SKM-1 treated with dmso at 0.1 percent for 144 hours (cell line): ENCODE measurements around the gene PTPMT1.
A peak's percentile ranks its signal among the peaks of the same experiment; 100 is the strongest.
"Not testable (repeated sequence)": the region's sequence is repeated elsewhere in the genome, so short reads cannot be mapped to it uniquely, and the experiment has no call there.

Experiments used
- DNase-seq: peaks from one replicate; lab custom pipeline; 2025; ENCODE audit not compliant: unreplicated experiment; lab: John Stamatoyannopoulos, UW

The PTPMT1 gene

GRCh38 chr11:47545298-47545697 lies 20.1 kb upstream of the PTPMT1 start:
- no peak for DNase-seq

DNA sequence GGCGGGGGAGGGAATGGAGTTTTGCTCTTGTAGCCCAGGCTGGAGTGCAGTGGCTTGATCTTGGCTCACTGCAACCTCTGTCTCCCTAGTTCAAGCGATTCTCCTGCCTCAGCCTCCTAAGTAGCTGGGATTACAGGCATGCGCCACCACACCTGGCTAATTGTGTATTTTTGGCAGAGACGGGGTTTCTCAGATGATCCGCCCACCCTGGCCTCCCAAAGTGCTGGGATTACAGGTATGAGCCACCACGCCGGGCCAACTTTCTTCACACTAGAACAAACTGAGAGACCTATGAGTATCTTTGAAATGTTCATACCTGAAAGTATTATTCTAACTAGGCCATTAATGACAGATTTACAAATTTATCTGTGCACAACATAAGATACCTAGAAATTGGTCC lies 19.1 kb upstream of the PTPMT1 start:
- DNase-seq: not testable (repeated sequence)

DNA sequence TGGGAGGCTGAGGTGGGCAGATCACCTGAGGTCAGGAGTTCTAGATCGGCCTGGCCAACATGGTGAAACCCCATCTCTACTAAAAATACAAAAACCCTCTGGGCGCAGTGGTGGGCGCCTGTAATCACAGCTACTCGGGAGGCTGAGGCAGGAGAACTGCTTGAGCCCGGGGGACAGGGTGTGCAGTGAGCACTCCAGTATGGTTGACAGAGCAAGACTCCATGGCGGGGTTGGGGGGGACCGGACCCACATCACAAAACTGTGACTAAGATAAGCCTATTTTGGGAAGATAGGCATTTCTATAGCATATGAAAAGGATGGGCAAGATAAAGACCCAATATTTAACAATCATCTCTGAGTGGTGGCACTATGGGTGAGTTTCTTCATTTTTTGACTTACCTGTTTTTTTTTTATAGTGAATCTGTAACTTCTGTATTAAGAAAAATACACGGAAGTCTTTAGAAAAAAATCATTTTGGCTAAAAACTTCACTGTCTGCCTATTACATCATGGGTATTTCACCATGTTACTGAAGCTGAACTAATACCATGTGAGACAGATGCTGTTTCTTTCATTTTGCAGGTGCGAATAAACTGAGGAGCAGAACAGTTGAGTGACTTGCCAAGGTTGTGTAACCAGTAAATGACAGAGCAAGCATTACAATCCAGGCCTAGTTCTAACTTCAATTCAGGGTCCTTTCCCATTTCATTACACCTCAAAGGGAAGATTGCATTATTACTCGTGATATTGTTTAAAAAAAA lies 14.9 kb upstream of the PTPMT1 start:
- no peak for DNase-seq

DNA sequence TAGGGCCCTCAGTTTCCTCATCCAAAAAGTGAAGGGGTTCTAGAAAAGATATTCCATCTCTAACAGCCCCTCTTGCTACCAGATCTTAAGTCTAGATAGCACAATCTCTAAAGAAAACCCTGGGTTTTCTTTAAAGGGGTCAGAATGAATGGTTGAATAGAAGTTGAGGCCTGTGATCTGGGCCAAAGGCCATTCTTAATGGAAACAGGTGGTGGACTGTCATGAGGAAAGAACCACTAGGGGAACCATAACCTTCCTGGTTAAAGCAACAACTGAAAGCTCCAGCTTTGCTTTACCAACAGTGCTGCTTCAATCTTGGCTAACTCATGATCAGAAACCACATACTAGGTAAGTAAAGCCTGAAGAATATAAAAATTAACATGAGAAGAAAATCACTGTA lies 14.3 kb upstream of the PTPMT1 start:
- DNase-seq: no peak

DNA sequence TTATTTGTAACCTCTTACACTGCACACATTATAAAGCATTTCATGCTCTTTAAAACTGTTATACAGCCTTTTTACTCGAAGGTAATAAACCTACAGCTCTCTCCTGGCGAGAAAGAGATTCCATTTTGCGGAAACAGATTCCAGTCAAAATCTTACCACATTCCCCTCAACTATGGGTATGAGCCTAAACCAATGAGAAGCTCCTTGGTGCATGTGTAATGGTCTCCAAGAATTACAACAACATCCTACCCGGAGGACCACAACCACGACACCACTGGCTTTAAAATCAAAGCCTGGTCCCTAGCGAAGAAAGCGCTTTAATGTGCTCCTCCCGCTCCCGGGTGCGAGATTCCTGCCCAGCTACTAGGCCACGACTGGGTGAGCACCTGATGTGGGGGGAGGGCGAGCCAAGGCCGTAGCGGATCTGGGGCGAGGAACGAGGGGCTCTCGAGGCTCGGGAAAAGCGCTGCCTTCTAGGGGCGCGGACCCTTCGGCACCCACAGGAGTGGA lies 13.3 kb upstream of the PTPMT1 start:
- no peak for DNase-seq

DNA sequence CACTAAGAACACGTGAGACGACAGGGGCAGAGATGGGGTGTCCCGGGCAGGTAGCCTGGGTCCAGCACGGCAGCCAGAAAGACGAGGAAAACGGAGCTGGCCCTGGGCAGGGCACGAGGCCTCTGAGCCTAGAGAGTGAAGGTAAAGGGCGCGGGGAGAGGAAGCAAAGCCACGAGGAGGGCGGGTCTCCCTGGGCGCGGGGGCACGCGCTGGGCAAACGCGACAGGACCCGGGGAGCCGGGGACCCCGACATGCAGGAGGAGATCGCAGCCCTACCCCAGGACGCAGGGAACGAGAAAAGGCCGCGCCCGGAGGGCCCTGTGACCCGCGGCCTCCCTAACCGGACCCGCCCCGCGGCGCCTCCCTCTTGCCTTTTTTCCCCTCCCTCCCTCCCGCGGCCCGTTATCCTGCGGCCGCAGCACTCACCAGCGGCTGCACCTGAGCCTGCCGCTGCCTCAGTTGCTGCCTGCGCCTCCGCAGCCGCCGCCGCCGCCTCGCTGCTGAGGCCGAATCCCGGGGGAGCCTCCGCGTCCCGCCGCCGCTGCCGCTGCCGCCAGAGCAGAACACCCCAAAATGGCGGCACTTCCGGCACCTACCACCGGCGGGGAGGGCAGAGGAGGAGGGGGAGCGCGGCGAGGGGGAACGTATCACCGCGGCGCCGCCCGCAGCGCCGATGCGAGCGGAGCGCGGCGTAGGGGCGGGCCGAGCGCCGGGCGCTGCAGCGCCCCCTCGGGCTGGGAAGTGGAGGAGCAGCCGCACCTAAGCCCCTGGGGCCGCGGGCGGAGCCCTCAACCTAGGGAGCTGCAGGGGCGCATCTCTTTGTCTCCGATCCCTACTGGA lies 12.6 kb upstream of the PTPMT1 start, which contains the start of gene CELF1:
CELF1 (minus strand) TSS at position 567 of the 840 bp plus-strand sequence. CDS start 53,609 bp downstream, outside the sequence.
- DNase-seq: peak; percentile 86

GRCh38 chr11:47553406-47553743 lies 12.0 kb upstream of the PTPMT1 start:
- no peak for DNase-seq

DNA sequence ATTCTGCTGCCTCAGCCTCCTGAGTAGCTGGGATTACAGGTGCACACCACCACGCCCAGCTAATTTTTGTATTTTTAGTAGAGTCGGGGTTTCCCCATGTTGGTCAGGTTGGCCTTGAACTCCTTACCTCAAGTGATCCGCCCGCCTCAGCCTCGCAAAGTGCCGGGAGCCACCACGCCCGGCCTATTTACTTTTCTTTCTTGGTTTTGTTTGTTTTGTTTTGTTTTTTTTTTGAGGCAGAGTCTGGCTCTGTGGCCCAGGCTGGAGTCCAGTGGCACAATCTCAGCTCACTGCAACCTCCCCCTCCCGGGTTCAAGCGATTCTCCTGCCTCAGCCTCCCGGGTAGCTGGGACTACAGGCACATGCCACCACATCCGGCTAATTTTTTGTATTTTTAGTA lies 8.4 kb upstream of the PTPMT1 start:
- DNase-seq: not testable (repeated sequence)

DNA sequence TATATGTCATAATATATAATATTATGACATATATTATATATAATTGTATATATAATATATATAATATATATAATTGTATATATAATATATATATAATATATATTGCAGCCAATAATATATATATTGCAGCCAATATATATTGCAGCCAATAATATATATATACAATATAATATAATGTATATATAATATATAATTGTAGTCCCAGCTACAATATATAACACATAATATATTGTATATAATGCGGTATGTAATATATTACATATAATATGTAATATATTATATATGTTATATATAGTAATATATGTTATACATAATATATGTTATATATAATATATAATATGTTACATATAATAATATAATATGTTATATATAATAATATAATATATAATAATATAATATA lies 6.7 kb upstream of the PTPMT1 start:
- DNase-seq: no peak

GRCh38 chr11:47560426-47560825 lies 5.0 kb upstream of the PTPMT1 start:
- DNase-seq: no peak

DNA sequence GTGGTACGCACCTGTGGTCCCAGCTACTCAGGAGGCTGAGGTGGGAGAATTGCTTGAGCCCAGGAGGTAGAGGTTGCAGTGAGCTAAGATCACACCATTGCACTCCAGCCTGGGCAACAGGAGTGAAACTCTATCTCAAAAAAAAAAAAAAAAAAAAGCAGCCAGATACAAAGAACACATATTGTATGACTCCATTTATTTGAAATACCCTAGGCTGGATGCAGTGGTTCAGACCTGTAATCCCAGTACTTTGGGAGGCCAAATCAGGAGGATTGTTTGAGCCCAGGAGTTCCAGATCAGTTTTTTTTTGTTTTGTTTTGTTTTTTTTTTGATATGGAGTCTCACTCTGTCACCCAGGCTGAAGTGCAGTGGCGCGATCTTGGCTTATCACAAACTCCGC lies 3.0 kb upstream of the PTPMT1 start:
- not testable (repeated sequence) for DNase-seq

DNA sequence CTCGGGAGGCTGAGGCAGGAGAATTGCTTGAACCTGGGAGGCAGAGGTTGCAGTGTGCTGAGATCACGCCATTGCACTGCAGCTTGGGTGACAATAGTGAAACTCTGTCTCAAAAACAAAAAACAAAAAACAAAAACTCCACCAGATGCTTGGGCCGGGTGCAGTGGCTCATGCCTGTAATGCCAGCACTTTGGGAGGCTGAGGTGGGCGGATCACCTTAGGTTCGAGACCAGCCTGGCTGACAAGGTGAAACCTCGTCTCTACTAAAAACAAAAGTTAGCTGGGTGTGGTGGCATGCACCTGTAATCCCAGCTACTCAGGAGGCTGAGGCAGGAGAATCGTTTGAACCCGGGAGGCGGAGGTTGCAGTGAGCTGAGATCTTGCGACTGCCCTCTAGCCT lies 1.0 kb upstream of the PTPMT1 start:
- DNase-seq: not testable (repeated sequence)

GRCh38 chr11:47564933-47565339 lies 463 bp upstream of the PTPMT1 start:
- no peak for DNase-seq

DNA sequence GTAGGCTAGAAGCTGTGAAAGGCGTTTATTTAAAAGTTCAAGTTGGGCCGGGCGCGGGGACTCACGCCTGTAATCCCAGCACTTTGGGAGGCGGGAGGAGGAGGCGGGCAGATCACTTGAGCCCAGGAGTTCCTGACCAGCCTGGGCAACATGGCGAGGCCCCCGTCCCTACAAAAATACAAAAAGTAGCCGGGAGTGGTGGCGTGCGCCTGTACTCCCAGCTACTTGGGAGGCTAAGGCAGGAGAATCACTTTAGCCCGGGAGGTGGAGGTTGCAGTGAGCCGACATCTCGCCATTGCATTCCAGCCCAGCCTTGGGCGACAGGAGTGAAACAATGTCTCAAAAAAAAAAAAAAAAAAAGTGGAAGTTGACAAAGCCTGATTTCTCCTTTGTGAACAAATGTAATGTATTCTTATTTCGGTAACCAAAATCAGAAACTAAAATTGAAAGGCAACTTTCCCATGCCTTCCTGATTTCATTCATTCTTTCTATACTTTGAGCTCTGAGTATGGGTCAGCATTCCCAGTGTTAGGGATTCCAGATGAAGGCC lies 825 bp downstream of the PTPMT1 start:
- DNase-seq: no peak

DNA sequence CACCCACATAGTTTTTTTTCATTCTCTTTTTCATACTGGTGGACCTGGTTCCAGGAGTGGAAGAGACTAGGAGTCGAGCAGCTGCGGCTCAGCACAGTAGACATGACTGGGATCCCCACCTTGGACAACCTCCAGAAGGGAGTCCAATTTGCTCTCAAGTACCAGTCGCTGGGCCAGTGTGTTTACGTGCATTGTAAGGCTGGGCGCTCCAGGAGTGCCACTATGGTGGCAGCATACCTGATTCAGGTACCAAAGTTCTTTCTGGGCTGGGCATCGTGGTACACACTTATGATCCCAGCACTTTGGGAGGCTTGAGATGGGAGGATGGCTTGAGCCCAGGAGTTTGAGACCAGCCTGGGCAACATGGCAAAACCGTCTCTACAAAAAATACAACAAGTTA lies 4.2 kb downstream of the PTPMT1 start:
- no peak for DNase-seq

DNA sequence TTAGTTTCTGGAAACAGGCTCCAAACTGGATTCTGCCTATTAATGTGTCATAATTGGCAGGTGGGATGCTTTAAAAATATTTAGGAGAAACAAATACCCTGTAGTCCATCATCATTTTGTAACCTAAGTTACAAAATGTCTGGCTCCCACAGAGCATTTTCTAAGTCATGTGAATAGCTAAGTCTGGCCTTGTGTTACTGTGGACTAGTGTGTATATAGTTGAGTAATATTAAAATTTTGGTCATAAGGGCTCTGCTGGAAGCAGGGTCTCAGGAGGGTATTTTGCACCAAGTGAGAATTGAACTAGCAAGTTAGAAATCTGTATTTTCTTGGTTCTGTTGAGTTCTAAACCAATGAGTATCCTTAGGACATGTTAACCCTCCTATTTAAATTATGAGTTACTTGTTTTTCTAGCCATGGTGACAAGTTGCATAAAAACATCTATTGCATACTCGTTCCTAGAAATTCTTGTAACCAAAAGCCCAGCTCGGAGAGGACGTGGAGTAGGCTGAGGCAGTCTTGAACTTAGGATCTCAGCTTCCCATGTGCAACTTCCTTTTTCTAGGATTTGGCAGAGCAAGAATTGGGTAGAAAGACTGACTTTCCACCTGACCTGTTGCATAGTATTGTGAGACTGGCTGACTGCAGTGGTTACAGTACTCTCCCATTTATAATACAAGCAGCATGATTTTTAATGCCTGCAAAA lies 5.4 kb downstream of the PTPMT1 start:
- DNase-seq: no peak

DNA sequence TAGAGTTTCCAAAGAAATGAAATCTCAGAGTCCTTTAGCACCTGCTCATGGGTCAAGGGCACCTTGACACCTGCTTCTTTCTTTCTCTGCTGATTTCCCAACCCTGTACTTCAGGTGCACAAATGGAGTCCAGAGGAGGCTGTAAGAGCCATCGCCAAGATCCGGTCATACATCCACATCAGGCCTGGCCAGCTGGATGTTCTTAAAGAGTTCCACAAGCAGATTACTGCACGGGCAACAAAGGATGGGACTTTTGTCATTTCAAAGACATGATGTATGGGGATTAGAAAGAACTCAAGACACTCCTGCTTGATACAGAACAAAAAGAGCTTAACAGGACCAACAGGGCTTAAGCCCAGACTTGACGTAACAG lies 5.9 kb downstream of the PTPMT1 start:
- DNase-seq: no peak

DNA sequence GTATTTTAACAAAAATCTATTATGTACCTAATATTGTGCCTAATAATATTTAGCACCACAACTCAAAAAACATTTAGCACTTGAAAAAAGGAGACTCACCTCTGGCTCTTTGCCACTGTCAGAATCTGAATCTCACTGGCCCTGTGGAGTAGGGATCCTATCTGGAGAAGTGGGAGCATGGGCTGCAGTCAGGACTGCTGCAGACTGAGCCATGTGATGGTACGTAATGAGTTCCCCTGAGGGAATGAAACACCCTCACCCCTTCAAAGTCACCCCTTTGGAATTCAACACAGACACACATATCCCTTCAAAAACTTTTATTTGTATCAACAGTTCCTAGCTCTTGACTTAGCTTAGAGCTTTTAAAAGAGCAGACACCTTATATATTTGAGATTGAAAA lies 6.5 kb downstream of the PTPMT1 start:
- DNase-seq: no peak

- no peak for DNase-seq
Measured at GRCh38 chr11:47572715-47573255, 7.4 kb downstream of the PTPMT1 start.

DNA sequence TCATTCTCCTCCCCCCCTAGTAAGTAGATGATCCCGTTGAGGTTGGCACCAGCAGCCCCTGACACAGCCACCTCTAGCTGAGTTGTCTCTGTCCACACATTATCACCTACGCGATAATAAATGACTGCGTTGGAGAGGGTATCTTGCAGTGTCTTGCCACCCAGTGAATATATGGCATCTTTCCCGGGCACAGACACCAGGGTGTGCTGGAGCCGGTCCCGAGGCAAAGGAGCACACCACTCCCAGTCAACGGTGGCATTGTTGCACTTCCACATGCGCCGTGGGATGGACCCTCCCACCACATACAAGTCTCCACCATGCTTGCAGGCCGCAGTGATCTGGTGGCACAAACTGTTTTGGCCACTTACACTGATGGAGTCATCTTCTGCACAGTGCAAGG lies 7.9 kb downstream of the PTPMT1 start:
- DNase-seq: no peak

- no peak for DNase-seq
Measured at GRCh38 chr11:47577460-47578041, 12.2 kb downstream of the PTPMT1 start.
